Breast epithelium (tissue), 3 donors: ENCODE measurements around the gene EXOC8.

Experiments
- CTCF ChIP-seq, 3 donors: fragments of 450-650 bp; IDR thresholded peaks; one replicate each; pipeline ENCODE4 v1.5.1; 2016 to 2017; ENCODE audit warnings: antibody characterized with exemption in 3 of 3, mild to moderate bottlenecking in 3 of 3, moderate library complexity in 3 of 3
- POLR2A ChIP-seq: fragments of 450-650 bp; IDR thresholded peaks from one replicate; pipeline ENCODE4 v1.6.1; 2016; ENCODE audit warnings: antibody characterized with exemption, mild to moderate bottlenecking, moderate library complexity
- POLR2AphosphoS5 ChIP-seq, 3 donors: sonication (generic); formaldehyde crosslinking; IDR thresholded peaks; one replicate each; pipeline ENCODE4 v1.6.1; 2017; ENCODE audit warnings: antibody characterized with exemption in 3 of 3

- TF ChIP-seq CTCF (IDR thresholded peaks at IDR 0.05) = no peak
- no peak for TF ChIP-seq POLR2A
- no peak for TF ChIP-seq POLR2AphosphoS5 (IDR thresholded peaks at IDR 0.05)
These were observed 19.6 kb upstream of the EXOC8 start for GRCh38 chr1:231357187-231357772.
